Fibroblast of pulmonary artery (primary cell): ENCODE data around the gene RPTOR.

Experiments used
- DNase-seq: peaks from one replicate; pipeline ENCODE4 v3.0.0-alpha.2; 2010; ENCODE audit warnings: low read depth
- H3K4me3 ChIP-seq: replicated peaks from 2 replicates; pipeline ENCODE4 v1.5.1; 2011; ENCODE audit warnings: low read depth, mild to moderate bottlenecking, control low read depth, low read length, moderate library complexity
- CTCF ChIP-seq: IDR thresholded peaks from 2 replicates; pipeline ENCODE4 v1.5.1; 2011; ENCODE audit warnings: mild to moderate bottlenecking, control low read depth, low read length, inconsistent platforms; ENCODE audit errors: missing control alignments

The RPTOR gene

GRCh38 chr17:80745183-80745582, 200.5 kb downstream of the RPTOR start:
- no peak for DNase-seq
- TF ChIP-seq CTCF, result no peak

DNA sequence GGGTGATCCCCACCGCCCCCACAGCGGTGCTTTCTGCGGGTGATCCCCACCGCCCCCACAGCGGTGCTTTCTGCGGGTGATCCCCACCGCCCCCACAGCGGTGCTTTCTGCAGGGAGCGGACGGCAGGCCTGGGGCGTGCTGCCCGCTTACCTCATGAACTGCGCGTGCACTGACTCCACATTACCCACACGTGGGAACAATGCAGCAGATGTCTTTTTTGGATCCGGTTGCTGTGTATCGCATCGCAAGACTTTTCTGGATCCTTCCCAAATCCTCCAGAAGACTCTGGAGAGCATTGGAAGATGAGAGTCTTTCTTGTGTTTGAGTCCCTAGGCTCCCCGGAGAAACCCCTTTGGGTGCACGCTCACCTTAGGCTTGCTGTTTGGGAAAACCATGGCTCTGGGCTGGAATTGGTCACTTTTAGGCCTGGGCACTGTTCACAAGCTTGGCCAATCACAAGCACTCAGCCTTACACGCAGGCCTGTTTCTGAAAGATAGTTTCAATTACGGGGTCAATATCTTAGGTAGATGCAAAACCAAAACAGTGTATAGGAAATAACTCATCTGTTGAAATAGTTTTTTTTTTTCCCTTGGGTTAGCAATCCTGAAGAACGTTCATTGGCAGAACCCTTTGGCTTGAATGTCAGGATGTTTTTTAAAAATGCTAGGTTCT, 201.8 kb downstream of the RPTOR start:
- no peak overlapping the region for H3K4me3 ChIP-seq
- DNase-seq, result no peak
- no peak for TF ChIP-seq CTCF

More at GRCh38 chr17:80745183-80745582, 200.5 kb downstream of the RPTOR start:
- H3K4me3 ChIP-seq, result no peak overlapping the region

DNA sequence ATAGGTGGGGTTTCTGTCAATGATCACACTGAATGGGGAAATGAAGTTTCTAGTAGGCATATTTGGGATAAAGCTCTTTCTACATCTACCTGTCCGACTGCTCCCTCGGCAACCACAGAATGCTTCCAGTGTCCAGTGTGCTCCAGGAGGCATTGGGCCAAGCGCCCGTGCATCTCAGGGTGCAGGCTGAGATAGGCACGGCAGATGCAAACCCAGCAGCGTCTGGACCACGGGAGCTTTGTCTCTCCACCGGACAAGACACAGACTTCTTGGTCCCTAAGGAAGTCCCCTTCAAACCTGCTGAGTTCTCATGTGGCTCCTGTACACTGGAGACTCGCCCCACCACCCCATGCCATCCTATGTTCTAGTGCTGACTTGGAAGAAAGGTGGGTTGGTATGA, 202.8 kb downstream of the RPTOR start:
- no peak overlapping the region for H3K4me3 ChIP-seq
- no peak for TF ChIP-seq CTCF
- DNase-seq, result no peak

- no peak overlapping the region for H3K4me3 ChIP-seq
- DNase-seq, result no peak
- no peak for TF ChIP-seq CTCF
Measured at GRCh38 chr17:80749611-80750010, 205.0 kb downstream of the RPTOR start.

DNA sequence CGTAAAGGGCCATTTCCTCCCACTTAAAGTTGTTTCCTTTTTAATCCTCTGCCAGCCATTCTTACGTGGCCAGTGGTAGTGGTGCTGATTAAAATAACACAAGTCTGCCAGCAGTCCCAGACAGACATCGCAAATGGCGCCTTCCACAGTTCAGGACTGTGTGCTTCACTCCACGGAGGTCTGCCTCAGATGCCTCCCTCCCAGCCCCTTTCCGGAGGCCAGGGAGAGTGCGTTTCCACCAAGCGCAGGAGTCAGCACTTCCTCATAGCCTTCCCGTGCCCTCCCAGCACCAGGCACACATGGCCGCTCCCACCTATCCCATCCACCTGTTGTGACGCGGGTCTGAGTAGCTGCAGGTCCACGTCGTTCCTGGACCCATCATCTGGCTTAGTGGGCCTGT, 205.6 kb downstream of the RPTOR start:
- TF ChIP-seq CTCF, result no peak
- no peak for DNase-seq
- no peak overlapping the region for H3K4me3 ChIP-seq

DNA sequence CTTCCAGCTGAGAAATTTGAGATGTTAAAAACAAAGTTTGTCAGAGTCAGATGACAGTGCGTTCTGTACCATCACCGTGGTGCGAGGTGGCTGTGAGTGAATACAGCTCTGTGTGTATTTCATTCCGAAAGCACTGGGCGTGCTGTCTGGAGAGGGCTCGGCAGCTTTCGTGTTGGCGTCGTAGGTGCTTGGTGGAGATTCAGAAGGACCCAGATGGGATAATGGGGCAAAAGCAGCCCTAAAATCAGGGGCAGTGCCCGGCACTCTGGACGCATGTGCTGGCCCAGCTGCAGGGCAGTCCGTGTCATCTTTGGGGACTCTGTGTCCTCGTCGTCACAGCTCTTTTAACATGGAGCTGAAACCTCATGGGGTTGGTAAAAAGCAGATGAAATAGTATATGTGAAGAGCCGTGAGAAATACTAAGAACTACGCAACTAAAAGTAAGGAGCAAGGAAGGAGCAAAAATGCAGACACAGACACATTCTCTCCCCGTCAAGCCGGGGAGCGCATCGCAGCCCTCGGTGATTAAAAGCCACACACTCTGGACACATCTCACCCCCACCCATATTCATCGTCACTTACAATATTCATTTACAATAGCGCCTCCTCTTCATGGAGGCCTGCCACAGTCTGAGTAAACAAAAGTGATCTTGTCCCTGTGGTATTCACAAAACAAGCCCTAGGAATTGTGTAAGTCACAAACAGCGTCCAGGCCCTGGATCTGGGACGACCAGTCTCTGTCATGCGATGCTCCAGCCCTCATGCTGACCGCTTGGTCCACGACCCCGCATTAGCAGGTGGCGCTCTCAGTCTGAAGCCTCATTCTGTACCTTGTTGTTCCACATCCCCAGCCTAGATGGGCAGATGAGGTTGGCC, 206.7 kb downstream of the RPTOR start:
- TF ChIP-seq CTCF, result no peak
- DNase-seq, result no peak
- H3K4me3 ChIP-seq, result no peak overlapping the region
